Measurements from ENCODE around the gene ZBTB39.

ZBTB39 gene

DNA sequence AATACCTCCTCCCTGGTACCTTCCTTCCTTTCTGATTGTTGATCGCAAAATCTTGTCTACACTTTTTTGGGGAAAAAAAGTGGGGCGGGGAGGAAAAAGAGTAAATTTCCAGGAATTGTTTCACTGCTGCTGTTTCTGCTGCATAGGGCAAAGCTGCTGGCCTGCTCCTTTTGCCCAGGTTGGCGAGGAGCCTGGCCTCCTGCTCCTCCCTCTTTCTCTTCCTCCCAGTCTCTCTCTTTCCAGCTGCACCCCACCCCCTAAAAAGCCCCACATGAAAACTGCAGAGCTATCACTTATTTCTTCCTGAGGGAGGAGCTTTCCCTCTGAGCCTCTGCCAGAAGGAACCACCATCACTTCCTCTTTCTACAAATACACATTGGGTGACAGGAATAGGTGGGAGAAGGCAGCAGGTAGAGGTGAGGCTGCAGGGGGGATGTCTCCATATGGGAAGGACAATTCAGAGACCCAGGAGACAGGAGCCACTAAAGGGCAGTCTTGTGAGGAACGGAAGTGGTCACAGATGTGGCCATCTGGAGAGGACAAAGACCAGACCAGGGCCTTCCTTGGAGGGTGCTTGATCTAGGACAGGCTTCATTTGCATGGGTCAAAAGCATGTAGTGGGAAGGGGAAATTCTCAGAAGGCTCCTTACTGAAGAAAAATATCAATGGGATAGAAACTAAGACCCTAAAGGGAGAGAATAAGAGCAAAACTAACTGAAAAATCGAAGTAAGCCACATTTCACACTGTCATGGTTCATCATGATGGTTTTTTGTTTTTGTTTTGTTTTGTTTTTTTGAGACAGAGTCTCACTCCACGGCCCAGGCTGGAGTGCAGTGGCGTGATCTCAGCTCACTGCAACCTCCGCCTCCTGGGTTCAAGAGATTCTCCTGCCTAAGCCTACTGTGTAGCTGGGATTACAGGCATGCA, 14.8 kb downstream of the ZBTB39 start:
- peaks cover 16% of the 10 kb centered on the region for H3K4me1 ChIP-seq (ENCODE audit: insufficient read depth, low read length, poor library complexity, severe bottlenecking)
- H3K4me3 ChIP-seq (ENCODE audit: low read length, poor library complexity, severe bottlenecking) = no peak overlapping the region
- no peaks in the 10 kb centered on the region for H3K36me3 ChIP-seq (ENCODE audit: insufficient read depth, low read length)
- no peaks in the 10 kb centered on the region for H3K79me2 ChIP-seq (ENCODE audit: insufficient read depth, low read length)
- H3K9me3 ChIP-seq (ENCODE audit: insufficient read depth, low read depth, low read length) = no peaks in the 10 kb centered on the region
- no peak overlapping the region for H3K9ac ChIP-seq (ENCODE audit: low read depth, low read length, poor library complexity, severe bottlenecking)
- no peaks in the 10 kb centered on the region for H4K20me1 ChIP-seq (ENCODE audit: insufficient read depth, low read length, poor library complexity, severe bottlenecking)
- H2AFZ ChIP-seq (ENCODE audit: low read length) = peak overlapping the region; percentile 77; the same call in 1 of the 2 replicates
- TF ChIP-seq, protein P1, sequence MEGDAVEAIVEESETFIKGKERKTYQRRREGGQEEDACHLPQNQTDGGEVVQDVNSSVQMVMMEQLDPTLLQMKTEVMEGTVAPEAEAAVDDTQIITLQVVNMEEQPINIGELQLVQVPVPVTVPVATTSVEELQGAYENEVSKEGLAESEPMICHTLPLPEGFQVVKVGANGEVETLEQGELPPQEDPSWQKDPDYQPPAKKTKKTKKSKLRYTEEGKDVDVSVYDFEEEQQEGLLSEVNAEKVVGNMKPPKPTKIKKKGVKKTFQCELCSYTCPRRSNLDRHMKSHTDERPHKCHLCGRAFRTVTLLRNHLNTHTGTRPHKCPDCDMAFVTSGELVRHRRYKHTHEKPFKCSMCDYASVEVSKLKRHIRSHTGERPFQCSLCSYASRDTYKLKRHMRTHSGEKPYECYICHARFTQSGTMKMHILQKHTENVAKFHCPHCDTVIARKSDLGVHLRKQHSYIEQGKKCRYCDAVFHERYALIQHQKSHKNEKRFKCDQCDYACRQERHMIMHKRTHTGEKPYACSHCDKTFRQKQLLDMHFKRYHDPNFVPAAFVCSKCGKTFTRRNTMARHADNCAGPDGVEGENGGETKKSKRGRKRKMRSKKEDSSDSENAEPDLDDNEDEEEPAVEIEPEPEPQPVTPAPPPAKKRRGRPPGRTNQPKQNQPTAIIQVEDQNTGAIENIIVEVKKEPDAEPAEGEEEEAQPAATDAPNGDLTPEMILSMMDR (conservative IDR thresholded peaks at IDR 0.05; ENCODE audit: low read length) = no peak
- no peak for TF ChIP-seq EZH2phosphoT487 (IDR thresholded peaks at IDR 0.05; ENCODE audit: borderline replicate concordance)
- H3K4me2 ChIP-seq (ENCODE audit: low read depth, low read length, poor library complexity, severe bottlenecking) = peak overlapping the region; percentile 46
- H3K9me2 ChIP-seq (replicated peaks; ENCODE audit: low read depth, low read length) = no peaks in the 10 kb centered on the region
- H3K27me3 ChIP-seq (ENCODE audit: insufficient read depth, low read length, poor library complexity, severe bottlenecking) = no peaks in the 10 kb centered on the region
- no peaks in the 10 kb centered on the region; the same call in 1 of the 2 replicates for H3F3A ChIP-seq (ENCODE audit: low read depth)

DNA sequence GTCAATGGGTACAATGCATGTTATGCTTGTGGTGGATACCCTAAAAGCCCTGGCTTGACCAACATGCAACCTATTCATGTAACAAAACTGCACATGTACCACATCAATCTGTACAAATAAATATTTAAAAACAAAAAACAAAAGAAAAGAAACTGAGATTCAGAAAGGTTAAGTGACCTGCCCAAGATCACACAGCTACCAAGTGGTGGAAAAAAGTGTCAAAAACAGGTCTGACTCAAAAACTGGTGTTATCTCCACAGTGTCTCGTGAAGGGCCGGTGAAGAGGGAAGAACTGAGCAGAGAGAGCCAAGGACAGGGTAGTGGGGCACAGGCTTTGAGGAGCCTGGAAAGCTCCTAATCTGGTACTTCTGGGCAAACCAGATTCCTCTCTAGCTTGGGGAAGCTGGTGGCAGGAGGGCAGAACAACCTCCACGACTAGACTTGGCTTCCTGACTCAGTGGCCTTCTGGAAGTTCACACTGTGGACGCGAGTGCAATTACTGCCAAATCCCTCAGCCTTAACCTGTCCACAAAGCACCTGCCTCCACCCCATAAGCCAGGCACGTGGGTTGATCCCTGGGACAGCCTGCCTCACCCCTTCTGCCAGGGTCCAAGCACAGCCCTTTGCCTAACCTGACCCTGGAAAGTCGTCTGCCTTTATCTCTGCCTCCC, 15.6 kb downstream of the ZBTB39 start:
- Histone ChIP-seq H3K9me2 (replicated peaks; ENCODE audit: low read depth, low read length) (no peaks in the 10 kb centered on the region), H3K9me3 (ENCODE audit: insufficient read depth, low read depth, low read length) (no peaks in the 10 kb centered on the region), H4K20me1 (ENCODE audit: insufficient read depth, low read length, poor library complexity, severe bottlenecking) (no peaks in the 10 kb centered on the region), H3K9ac (ENCODE audit: low read depth, low read length, poor library complexity, severe bottlenecking) (no peak overlapping the region), H3K4me1 (ENCODE audit: insufficient read depth, low read length, poor library complexity, severe bottlenecking) (peaks cover 16% of the 10 kb centered on the region), H3K4me3 (ENCODE audit: low read length, poor library complexity, severe bottlenecking) (no peak overlapping the region), H3K79me2 (ENCODE audit: insufficient read depth, low read length) (no peaks in the 10 kb centered on the region), H3K27me3 (ENCODE audit: insufficient read depth, low read length, poor library complexity, severe bottlenecking) (no peaks in the 10 kb centered on the region), H3K36me3 (ENCODE audit: insufficient read depth, low read length) (no peaks in the 10 kb centered on the region), H3F3A (ENCODE audit: low read depth) (no peaks in the 10 kb centered on the region; the same call in 1 of the 2 replicates), H3K4me2 (ENCODE audit: low read depth, low read length, poor library complexity, severe bottlenecking) (peak overlapping the region; percentile 46), H2AFZ (ENCODE audit: low read length) (no peak overlapping the region)
- TF ChIP-seq EZH2phosphoT487 (IDR thresholded peaks at IDR 0.05; ENCODE audit: borderline replicate concordance) = no peak
- TF ChIP-seq, protein P1 (conservative IDR thresholded peaks at IDR 0.05; ENCODE audit: low read length) = no peak

DNA sequence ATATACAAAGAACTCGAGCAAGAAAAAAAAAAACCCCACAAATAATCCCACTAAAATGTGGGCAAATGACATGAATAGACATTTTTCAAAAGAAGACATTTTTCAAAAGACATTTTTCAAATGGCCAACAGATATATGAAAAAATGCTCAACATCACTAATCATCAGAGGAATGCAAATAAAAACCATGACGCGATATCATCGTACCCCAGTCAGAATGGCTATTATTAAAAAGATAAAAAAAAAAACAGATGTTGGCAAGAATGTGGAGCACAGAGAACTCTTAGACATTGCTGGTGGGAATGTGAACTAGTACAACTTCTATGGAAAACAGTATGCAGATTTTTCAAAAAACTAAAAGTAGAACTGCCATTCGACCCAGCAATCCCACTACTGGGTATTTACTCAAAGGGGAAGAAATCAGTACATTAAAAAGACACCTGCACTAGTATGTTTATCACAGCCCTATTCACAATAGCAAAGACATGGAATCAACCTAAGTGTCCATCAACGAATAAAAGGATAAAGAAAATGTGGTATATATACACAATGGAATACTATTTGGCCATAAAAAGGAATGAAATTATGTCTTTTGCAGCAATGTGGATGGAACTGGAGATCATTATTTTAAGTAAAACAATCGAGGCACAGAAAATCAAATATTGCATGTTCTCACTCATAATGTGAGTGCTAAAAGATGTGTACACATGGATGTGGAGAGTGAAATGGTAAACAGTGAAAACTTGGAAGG, 16.3 kb downstream of the ZBTB39 start:
- no peaks in the 10 kb centered on the region for H3K79me2 ChIP-seq (ENCODE audit: insufficient read depth, low read length)
- H3K4me1 ChIP-seq (ENCODE audit: insufficient read depth, low read length, poor library complexity, severe bottlenecking) = peaks cover 16% of the 10 kb centered on the region
- H3K9me2 ChIP-seq (replicated peaks; ENCODE audit: low read depth, low read length) = no peaks in the 10 kb centered on the region
- no peak overlapping the region for H3K9ac ChIP-seq (ENCODE audit: low read depth, low read length, poor library complexity, severe bottlenecking)
- TF ChIP-seq EZH2phosphoT487 (IDR thresholded peaks at IDR 0.05; ENCODE audit: borderline replicate concordance) = no peak
- TF ChIP-seq, protein P1 (conservative IDR thresholded peaks at IDR 0.05; ENCODE audit: low read length) = no peak
- no peaks in the 10 kb centered on the region for H3K27me3 ChIP-seq (ENCODE audit: insufficient read depth, low read length, poor library complexity, severe bottlenecking)
- no peaks in the 10 kb centered on the region for H3K36me3 ChIP-seq (ENCODE audit: insufficient read depth, low read length)
- no peak overlapping the region for H2AFZ ChIP-seq (ENCODE audit: low read length)
- no peak overlapping the region for H3K4me3 ChIP-seq (ENCODE audit: low read length, poor library complexity, severe bottlenecking)
- no peak overlapping the region for H3K4me2 ChIP-seq (ENCODE audit: low read depth, low read length, poor library complexity, severe bottlenecking)
- no peaks in the 10 kb centered on the region for H3K9me3 ChIP-seq (ENCODE audit: insufficient read depth, low read depth, low read length)
- no peaks in the 10 kb centered on the region for H4K20me1 ChIP-seq (ENCODE audit: insufficient read depth, low read length, poor library complexity, severe bottlenecking)
- no peaks in the 10 kb centered on the region; the same call in 1 of the 2 replicates for H3F3A ChIP-seq (ENCODE audit: low read depth)
